Tibial nerve (tissue), 4 donors: ENCODE results near the gene METAP1D.

Source experiments
- EP300 ChIP-seq, 2 donors: sonication (generic); formaldehyde crosslinking; IDR thresholded peaks; one replicate each; pipeline ENCODE4 v1.6.1; 2017; ENCODE audit warnings: antibody characterized with exemption in 2 of 2, mild to moderate bottlenecking in 1 of 2
- POLR2A ChIP-seq, 2 donors: fragments of 450-650 bp; IDR thresholded peaks; one replicate each; pipeline ENCODE4 v1.6.1; 2017; ENCODE audit warnings: antibody characterized with exemption in 2 of 2, mild to moderate bottlenecking in 2 of 2, moderate library complexity in 2 of 2
- TF ChIP-seq, protein P1 (sequence below), 5 experiments: fragments of 200-600 bp in 3 of 5; fragments of 450-650 bp in 2 of 5; sonication (generic) in 3 of 5; IDR thresholded peaks; one replicate each; pipeline ENCODE4 v1.5.1; 2016 to 2019; ENCODE audit warnings: antibody characterized with exemption in 5 of 5, mild to moderate bottlenecking in 3 of 5, moderate library complexity in 2 of 5

DNA sequence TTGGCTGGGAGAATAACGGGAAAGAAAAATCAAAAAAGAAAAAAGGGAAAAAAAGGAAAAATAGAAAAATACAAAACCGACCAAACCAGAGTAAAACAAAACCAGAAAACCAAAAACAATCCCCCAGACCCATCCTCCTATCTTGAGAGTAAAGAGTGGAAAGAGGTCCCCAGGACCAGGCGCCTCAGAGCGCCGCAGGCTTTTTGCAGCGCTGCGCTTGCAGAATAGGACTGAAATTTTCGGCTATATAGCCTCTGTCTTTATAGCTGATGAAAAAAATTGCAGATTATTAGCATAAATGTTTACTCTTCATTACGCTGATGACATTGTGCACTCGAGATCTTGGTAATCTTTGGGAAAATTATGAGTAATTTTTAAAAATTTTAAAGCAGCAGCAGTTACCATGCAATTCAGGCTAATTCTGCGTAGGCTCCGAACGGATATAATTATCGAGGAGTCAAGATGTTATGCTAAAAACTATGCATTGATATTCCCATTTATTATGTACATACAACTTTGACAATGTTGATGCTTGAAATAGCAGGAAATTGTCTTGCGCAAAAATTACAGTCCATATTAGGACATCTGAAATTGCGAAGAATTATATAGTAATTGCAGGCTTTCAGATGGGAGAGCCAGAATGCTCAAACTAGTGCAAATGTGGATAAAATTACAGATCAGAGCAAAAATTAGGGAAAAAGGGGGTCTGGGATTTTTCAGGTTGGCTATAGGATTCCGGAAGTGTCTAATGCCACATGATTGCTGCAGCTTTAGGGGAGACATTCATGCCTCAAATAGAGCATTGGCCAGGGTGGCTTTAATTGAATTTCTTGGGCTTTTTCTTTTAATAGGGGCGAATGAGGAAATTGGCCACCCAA is 93.9 kb downstream of the METAP1D start:
- no peak for TF ChIP-seq POLR2A (IDR thresholded peaks at IDR 0.05)
- TF ChIP-seq, protein P1, sequence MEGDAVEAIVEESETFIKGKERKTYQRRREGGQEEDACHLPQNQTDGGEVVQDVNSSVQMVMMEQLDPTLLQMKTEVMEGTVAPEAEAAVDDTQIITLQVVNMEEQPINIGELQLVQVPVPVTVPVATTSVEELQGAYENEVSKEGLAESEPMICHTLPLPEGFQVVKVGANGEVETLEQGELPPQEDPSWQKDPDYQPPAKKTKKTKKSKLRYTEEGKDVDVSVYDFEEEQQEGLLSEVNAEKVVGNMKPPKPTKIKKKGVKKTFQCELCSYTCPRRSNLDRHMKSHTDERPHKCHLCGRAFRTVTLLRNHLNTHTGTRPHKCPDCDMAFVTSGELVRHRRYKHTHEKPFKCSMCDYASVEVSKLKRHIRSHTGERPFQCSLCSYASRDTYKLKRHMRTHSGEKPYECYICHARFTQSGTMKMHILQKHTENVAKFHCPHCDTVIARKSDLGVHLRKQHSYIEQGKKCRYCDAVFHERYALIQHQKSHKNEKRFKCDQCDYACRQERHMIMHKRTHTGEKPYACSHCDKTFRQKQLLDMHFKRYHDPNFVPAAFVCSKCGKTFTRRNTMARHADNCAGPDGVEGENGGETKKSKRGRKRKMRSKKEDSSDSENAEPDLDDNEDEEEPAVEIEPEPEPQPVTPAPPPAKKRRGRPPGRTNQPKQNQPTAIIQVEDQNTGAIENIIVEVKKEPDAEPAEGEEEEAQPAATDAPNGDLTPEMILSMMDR (IDR thresholded peaks at IDR 0.05) = no peak
- TF ChIP-seq EP300 (IDR thresholded peaks at IDR 0.05) = no peak
